ENCODE data around the gene CENPVL1. TPM values are rescaled to one million over a fixed set of nuclear protein-coding genes. Genes with fewer than 3 reads are reported as not detected.
"Not testable (repeated sequence)": the region's sequence is repeated elsewhere in the genome, so short reads cannot be mapped to it uniquely, and the experiment has no call there.

Gene CENPVL1
- total RNA-seq (2012; rRNA removed), result not detected in 2 replicates
- not detected in 2 replicates for polyA plus RNA-seq (2012; rRNA removed)
- polyA plus RNA-seq (2012; cell fraction: cytosol; rRNA removed), result not detected in 2 replicates
- not detected in 2 replicates for polyA plus RNA-seq (2012; cell fraction: nucleus; rRNA removed; ENCODE audit: low replicate concordance)
- Bru-seq, nascent RNA, result not detected
- BruChase-seq, experiment 1, labeled RNA remaining after a 6-hour chase, result not detected
- not detected for BruChase-seq, experiment 2, labeled RNA remaining after a 2-hour chase
- long read RNA-seq, result 0 reads

DNA sequence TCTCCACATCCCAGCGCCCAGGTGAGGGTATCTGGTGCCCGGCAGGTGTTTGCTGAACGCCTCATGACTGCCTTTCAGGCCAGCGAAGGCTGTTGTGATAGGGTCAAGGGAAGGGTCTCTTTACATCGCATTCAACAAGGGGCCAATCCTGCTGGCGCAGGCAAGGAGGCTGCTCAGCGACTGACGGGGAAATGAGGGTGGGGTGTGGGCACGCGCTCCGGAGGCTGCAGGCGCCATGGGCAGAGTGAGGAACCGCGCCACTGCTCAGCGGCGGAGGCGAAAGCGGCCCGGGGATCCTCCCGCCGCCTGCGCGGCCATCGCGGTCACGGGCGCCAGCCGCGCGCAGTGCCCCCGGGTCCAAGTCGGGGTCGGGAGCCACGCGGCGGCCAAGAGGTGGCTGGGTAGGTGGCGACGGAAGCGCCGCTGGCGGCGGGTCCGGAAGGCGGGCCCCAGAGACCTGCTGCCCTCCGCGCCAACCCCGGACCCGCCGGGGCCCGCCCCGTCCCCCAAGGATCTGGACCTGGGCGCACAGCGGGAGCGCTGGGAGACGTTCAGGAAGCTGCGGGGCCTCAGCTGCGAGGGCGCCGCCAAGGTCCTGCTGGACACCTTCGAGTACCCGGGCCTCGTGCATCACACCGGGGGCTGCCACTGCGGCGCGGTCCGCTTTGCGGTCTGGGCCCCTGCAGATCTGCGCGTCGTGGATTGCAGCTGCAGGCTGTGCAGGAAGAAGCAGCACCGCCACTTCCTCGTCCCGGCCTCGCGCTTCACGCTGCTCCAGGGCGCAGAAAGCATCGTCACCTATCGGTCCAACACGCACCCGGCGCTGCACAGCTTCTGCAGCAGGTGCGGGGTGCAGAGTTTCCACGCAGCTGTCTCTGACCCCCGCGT, at the start of gene CENPVL1:
Gene CENPVL1, plus strand, starts transcription at position 236 of the 888 bp plus-strand sequence. Its CDS starts 0 bp downstream, at position 236.
- CTCF ChIA-PET; H3K36me3 ChIP-seq (ENCODE audit: control insufficient read depth, insufficient read depth, low read length); BruUV-seq (replicated peaks); H3K4me2 ChIP-seq (ENCODE audit: low read depth, low read length); H3K27me3 ChIP-seq (ENCODE audit: control insufficient read depth, insufficient read depth, low read length); H3K4me1 ChIP-seq (ENCODE audit: control insufficient read depth, insufficient read depth, low read length); H2AFZ ChIP-seq (replicated peaks; ENCODE audit: low read length, poor library complexity); H2BK120ac ChIP-seq (ENCODE audit: low read depth, low read length); H2BK15ac ChIP-seq (ENCODE audit: low read depth, low read length); H4K8ac ChIP-seq (ENCODE audit: low read depth in 2 of 2, low read length in 2 of 2); H4K91ac ChIP-seq (ENCODE audit: insufficient read depth, low read depth, low read length); in situ Hi-C loops (cut with MboI; ENCODE audit: low sequenced_read_pairs); H2BK5ac ChIP-seq (ENCODE audit: low read depth, low read length, poor library complexity, severe bottlenecking); H4K5ac ChIP-seq (ENCODE audit: low read depth, low read length); H3K27ac ChIP-seq (ENCODE audit: insufficient read depth, low read length); H3K14ac ChIP-seq (replicated peaks; ENCODE audit: low read depth, low read length); H3K79me1 ChIP-seq (ENCODE audit: low read depth in 1 of 2, low read length in 2 of 2); H2AK5ac ChIP-seq (ENCODE audit: low read depth, low read length); H3K56ac ChIP-seq (ENCODE audit: extremely low read depth, insufficient read depth, low read length); H3K18ac ChIP-seq (ENCODE audit: low read depth, low read length); H3K9ac ChIP-seq (ENCODE audit: low read depth, low read length); H3K4ac ChIP-seq (ENCODE audit: low read depth, low read length); POLR2A ChIA-PET (ENCODE audit: unreplicated experiment); ATAC-seq (ENCODE audit: low read depth); DNase-seq; intact Hi-C loops (cut with micrococcal nuclease); H3K9me1 ChIP-seq (ENCODE audit: insufficient read depth, low read length); H4K20me1 ChIP-seq (ENCODE audit: insufficient read depth, low read length); dilution Hi-C loops (cut with HindIII; ENCODE audit: low sequenced_read_pairs, unreplicated experiment); H3K23ac ChIP-seq (ENCODE audit: low read depth, low read length); H2AK9ac ChIP-seq (replicated peaks; ENCODE audit: low read depth, low read length, poor library complexity); H2BK20ac ChIP-seq (ENCODE audit: low read depth, low read length); H3K9me3 ChIP-seq (ENCODE audit: control insufficient read depth, insufficient read depth, low read length); H3K4me3 ChIP-seq (ENCODE audit: insufficient read depth, low read depth, low read length): not testable (repeated sequence)
- WGBS, 2 experiments (ENCODE audit: extremely low coverage in 2 of 2, insufficient read length in 1 of 2), result no CpG with 5 or more reads among the region's 87 CpGs
